GM18520 (cell line): ENCODE measurements around the gene ERBB3.

ENCODE experiments used
- ATAC-seq: cut with Tn5 transposase; IDR thresholded peaks from one replicate; pipeline ENCODE4 v1.9.1; 2021; ENCODE audit not compliant: unreplicated experiment

The ERBB3 gene

GRCh38 chr12:56129942-56130495 is 50.1 kb downstream of the ERBB3 start:
- no peak for ATAC-seq

- no peak for ATAC-seq
Measured at GRCh38 chr12:56130876-56131275, 50.9 kb downstream of the ERBB3 start.

DNA sequence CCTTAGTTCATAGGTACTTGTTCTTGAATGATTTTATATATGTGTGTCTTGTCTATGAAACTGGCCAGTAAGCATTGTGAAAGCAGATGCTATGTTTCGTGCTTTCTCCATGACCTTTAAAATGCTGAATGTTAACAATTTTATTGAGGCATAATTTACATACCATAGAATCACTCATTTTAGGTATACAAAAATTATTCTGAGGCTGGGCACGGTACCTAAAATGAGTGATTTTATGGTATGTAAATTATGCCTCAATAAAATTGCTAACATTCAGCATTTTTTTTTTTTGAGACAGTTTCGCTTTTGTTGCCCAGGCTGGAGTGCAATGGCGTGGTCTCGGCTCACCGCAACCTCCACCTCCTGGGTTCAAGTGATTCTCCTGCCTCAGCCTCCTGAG is 54.9 kb downstream of the ERBB3 start:
- no peak for ATAC-seq

- ATAC-seq, result no peak
Measured at GRCh38 chr12:56137853-56138571, 58.0 kb downstream of the ERBB3 start.

- no peak for ATAC-seq
Measured at GRCh38 chr12:56141946-56142784, 62.2 kb downstream of the ERBB3 start.

DNA sequence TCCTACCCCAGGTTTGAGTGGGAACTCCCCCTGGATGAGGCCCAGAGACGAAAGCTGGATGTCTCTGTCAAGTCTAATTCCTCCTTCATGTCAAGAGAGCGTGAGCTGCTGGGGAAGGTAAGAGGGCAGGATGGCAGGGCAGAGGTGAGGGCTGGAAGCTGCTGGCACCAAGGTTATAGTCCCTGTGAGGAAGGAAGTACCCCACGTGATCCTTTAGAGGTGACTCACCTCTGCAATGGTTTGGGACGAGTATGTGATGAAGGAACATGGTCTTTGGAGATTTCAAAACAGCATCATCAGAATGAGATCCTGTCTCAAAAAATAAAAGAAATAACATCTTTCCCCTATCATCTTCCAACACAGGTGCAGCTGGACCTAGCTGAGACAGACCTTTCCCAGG is 63.3 kb downstream of the ERBB3 start:
- no peak for ATAC-seq

DNA sequence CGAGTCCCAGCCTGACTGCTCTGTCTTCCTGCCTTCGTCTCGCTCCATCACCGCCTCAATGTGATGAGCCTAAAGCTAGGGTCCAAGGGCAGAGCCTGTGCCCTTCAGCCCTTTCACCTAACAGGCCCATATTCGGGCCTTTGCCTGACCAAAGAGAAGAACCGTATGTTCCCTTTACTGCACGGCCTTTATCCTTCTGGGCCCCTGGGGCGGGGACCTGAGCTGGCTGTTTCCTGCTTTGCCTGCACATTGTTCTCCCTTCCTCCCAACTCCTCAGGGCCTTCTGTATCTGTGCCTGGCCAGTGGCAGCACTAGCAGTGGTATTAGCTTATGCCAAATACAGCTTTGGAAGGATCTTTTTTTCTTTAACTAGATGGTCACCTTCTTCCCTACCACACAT is 63.9 kb downstream of the ERBB3 start:
- no peak for ATAC-seq

- no peak for ATAC-seq
Measured at GRCh38 chr12:56145217-56145616, 65.3 kb downstream of the ERBB3 start.

- no peak for ATAC-seq
Measured at GRCh38 chr12:56146492-56147460, 66.8 kb downstream of the ERBB3 start.

- no peak for ATAC-seq
Measured at GRCh38 chr12:56150563-56150962, 70.6 kb downstream of the ERBB3 start.

DNA sequence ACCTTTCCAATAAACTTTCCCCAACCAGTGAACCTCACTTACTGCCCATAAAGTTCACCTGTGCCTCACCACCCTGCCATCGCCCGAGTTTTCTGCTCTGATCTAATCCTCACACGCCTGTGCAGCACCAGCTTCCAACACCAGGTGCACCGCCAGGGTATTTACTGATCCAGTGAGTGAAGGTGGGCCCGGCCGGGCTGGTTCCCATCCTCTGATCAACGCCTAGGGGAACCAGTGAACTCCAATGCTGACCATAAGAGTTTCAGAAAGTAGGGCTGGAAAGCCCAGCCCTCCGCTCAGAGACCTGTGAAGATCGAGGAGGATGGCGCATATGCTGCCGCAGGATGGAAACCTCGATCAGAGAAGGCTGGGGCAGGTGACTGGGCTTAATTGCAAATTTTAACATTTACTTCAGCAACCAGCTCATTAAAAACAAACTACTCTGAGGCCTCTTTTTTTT is 71.7 kb downstream of the ERBB3 start:
- ATAC-seq, result peak; percentile 30

DNA sequence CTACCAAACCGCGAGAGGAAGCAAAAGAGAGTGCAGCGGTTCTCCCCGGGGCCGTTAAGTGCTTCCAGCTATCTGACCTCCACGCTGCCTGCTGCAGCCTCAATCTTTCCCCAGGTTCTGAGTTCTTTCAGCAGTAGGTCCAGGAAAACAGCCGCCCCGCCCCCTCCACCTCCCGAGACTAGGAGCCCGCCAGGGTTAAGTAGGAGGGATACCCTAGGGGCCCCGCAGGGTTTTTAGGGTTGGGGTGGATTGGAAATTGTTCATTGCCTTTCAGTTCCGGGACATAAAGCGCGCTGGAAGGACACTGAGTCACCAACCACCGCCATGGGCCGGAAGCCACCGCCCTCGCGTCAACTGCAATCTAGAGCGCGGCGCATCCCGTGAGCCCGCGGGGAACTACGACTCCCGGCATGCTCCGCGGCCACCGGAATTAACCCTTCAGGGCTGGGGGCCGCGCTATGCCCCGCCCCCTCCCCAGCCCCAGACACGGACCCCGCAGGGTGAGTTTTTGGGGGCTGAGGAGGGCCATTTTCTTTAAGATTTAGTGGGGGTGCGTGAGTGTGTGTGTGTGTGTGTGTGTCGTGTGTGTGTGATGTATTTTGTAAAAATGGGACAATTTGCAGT is 72.3 kb downstream of the ERBB3 start, which contains the start of gene MYL6B:
TSS of gene MYL6B (plus strand) at position 456 of the 624 bp plus-strand sequence. CDS start 1,332 bp downstream, outside the sequence.
- ATAC-seq, result peak; percentile 90
